ENCODE measurements around the gene CCDC197. TPM values are rescaled to one million over a fixed set of nuclear protein-coding genes. Genes with fewer than 3 reads are reported as not detected.

The CCDC197 gene
- total RNA-seq, 2 donors from 2014 or later = not detected

DNA sequence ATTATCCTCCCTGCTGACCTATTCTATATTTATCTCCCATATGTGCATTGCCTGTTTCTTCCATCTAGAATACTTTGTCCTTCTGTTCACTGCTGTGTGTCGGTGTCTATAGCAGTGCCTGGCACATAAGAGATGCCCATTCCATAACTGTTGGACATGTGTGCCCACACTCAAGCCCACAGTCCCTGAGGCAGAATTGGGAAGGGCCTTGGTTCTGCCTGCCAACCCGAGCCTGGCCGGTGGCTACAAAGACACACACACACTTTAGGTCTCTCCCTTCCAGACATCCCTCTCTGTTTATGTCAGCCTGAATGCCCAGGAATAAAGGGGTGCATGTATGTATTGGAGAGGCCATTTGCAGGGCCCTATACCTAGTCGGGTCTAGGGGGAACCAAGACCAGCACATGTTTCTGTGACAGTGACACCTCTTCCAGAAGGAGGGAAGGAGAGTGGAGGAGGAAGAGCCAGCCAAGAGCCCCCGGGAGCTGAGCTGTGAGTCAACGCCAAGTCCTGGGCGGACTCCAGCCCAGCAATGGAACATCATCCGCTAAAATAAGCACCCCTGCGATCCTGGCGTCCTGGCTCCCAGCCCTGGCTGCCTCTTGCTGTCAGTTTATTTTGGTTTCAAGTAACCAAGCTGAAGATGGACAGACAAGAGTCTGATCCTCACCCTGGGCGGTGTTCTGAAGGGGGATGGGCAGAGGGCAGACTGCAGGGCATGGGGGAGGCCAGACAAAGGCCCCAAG, 16.5 kb upstream of the CCDC197 start:
- intact Hi-C loops (cut with DNase I) = no loop called here
- no peak for TF ChIP-seq POLR2A (IDR thresholded peaks at IDR 0.05)
- peak; percentile 23 for TF ChIP-seq POLR2AphosphoS5 (IDR thresholded peaks at IDR 0.05)
- WGBS = 47% methylated on average over 11 of the region's 11 CpGs
- Histone ChIP-seq H3K36me3 (no peaks in the 10 kb centered on the region), H3K9me3 (no peaks in the 10 kb centered on the region), H3K27me3 (replicated peaks; ENCODE audit: insufficient read depth) (no peaks in the 10 kb centered on the region), H3K4me3 (no peak overlapping the region), H3K4me1 (replicated peaks) (no peaks in the 10 kb centered on the region), H3K27ac (peak overlapping the region; percentile 34 to 47)
- DNase-seq (ENCODE audit: low spot score) = no peak

DNA sequence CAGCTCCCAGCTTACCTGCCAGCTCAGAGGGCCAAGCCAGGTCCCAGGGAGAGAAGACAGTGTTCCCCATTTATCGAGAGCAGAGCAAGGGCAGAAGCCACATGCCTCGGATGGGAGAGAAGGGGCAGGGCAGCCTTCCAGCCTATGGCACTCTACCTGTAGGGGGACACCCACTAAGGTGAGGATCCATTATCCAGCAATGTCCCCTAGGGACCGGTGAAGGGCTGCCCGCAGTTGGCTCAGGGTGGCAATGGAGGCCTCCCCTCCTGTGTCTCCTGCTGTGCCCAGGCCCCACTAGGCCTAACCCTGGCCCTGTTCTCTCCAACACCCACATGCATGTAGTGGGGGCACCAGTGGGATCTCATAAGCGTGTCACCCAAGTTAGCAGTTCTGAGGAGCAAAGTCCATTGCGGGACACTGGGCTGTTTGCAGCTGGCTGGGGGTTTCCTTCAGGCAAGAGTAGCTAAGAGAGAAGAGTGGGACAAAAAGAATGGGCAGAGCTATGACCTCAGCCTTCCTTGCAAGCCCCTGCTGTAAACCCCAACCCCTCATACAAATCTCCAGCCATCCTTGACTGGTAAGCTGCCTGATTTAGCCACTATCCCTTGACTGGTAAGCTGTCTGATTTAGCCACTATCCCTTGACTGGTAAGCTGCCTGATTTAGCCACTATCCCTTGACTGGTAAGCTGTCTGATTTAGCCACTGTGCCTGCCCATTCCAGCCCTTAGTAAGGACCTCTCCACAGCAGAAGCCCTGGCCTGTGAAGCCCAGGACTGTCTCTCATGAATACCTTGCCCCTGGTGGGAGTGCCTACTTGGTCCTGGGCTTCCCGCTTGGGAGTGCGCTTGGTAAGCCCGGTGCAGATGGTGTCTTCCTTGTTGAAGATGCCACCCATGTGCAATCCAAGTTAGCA, 15.5 kb upstream of the CCDC197 start:
- DNase-seq (ENCODE audit: low spot score) = no peak
- Histone ChIP-seq H3K4me3 (no peak overlapping the region), H3K4me1 (replicated peaks) (no peaks in the 10 kb centered on the region), H3K27me3 (replicated peaks; ENCODE audit: insufficient read depth) (no peaks in the 10 kb centered on the region), H3K36me3 (no peaks in the 10 kb centered on the region), H3K27ac (peak overlapping the region; percentile 34 to 47), H3K9me3 (no peaks in the 10 kb centered on the region)
- 85% methylated on average over 9 of the region's 9 CpGs for WGBS
- intact Hi-C loops (cut with DNase I) = no loop called here
- TF ChIP-seq POLR2AphosphoS5 (IDR thresholded peaks at IDR 0.05) (no peak), CTCF (IDR thresholded peaks at IDR 0.05) (no peak), POLR2A (IDR thresholded peaks at IDR 0.05) (no peak)

DNA sequence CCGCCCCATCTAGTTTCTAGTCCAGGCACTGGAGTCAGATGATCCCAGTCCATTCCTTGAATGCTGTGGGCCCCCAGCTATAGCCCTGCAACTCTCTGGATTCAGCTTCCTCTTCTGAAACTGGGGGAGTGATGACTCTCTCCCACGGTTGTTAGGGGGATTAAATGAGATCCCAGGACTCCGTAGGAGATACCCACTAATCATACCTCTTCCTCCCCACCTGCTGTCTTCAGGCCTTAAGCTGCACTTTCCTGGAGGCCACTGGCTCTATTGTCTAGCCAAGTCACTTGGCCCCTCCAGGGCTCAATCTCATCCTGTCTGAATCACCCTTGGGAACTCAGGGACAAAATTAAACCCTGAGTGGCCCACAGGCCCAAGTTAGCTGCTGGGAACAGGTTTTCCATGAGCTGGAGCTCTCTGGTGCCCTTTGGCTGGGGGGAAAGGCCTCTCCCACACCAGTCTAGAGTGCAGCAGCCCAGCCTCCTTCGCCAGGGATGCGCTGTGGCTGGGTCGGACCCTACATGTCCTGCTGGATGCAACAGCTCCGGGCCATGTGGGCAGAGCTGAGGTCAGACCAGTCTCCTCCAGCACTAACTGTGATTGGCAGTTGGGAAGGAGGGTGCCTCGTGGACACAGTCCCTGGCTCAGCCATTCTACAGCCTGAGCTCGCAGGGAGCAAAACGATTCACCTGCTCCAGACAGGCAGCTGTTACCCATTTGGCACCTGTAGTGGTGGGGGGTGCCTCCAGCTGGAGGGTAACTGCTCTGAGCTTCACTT, 14.7 kb upstream of the CCDC197 start:
- Histone ChIP-seq H3K9me3 (no peaks in the 10 kb centered on the region), H3K27ac (no peak overlapping the region), H3K27me3 (replicated peaks; ENCODE audit: insufficient read depth) (no peaks in the 10 kb centered on the region), H3K4me1 (replicated peaks) (no peaks in the 10 kb centered on the region), H3K4me3 (no peak overlapping the region), H3K36me3 (no peaks in the 10 kb centered on the region)
- no peak for TF ChIP-seq POLR2AphosphoS5 (IDR thresholded peaks at IDR 0.05)
- no peak for TF ChIP-seq CTCF (IDR thresholded peaks at IDR 0.05)
- TF ChIP-seq POLR2A (IDR thresholded peaks at IDR 0.05) = no peak
- DNase-seq (ENCODE audit: low spot score) = no peak
- WGBS = 89% methylated on average over 10 of the region's 10 CpGs
- intact Hi-C loops (cut with DNase I) = no loop called here

- Histone ChIP-seq H3K9me3 (no peaks in the 10 kb centered on the region), H3K4me3 (no peak overlapping the region), H3K4me1 (replicated peaks) (no peaks in the 10 kb centered on the region), H3K27ac (no peak overlapping the region), H3K36me3 (no peaks in the 10 kb centered on the region), H3K27me3 (replicated peaks; ENCODE audit: insufficient read depth) (no peaks in the 10 kb centered on the region)
- intact Hi-C loops (cut with DNase I) = no loop called here
- WGBS = 82% methylated on average over 3 of the region's 3 CpGs
- DNase-seq (ENCODE audit: low spot score) = no peak
- TF ChIP-seq POLR2AphosphoS5 (IDR thresholded peaks at IDR 0.05) (no peak), POLR2A (IDR thresholded peaks at IDR 0.05) (no peak), CTCF (IDR thresholded peaks at IDR 0.05) (no peak)
Measured at GRCh38 chr14:93984070-93984469, 13.0 kb upstream of the CCDC197 start.

DNA sequence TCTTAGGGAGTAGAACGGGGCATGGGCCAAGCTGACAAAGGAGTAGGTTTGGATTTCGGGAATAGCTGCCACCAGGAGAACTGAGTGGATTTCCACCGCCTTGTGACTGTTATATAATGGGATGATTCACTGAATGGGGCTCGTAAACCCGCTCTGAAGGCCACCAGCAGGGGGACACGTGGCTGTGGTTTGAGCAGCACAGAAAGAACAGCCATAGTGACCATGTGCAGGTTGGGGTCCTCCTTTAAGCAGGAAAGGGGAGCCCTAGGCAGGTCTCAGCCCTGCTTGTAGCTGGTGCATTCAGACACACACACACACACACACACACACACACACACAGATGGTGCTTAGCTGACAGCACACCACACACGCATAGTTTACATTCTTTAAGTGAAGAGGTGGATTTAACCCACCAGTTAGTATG, 12.1 kb upstream of the CCDC197 start:
- H3K36me3 ChIP-seq = no peaks in the 10 kb centered on the region
- no peaks in the 10 kb centered on the region for H3K9me3 ChIP-seq
- intact Hi-C loops (cut with DNase I) = no loop called here
- H3K4me1 ChIP-seq (replicated peaks) = no peaks in the 10 kb centered on the region
- H3K27me3 ChIP-seq (replicated peaks; ENCODE audit: insufficient read depth) = no peaks in the 10 kb centered on the region
- peak; percentile 61 for TF ChIP-seq POLR2AphosphoS5 (IDR thresholded peaks at IDR 0.05)
- TF ChIP-seq POLR2A (IDR thresholded peaks at IDR 0.05) = no peak
- peak in 2 of 4 experiments; percentile 48 to 51 for TF ChIP-seq CTCF (IDR thresholded peaks at IDR 0.05)
- WGBS = 33% methylated on average over 7 of the region's 7 CpGs
- H3K4me3 ChIP-seq = no peak overlapping the region
- no peak for DNase-seq (ENCODE audit: low spot score)
- peak overlapping the region in 1 of 2 donors; percentile 30 for H3K27ac ChIP-seq

Data from prostate gland (tissue), 2 donors.